GM15510 (cell line): Measurements from ENCODE around the gene UBXN11.

ENCODE experiments used
- POLR2A ChIP-seq: IDR thresholded peaks from 3 replicates; pipeline ENCODE4 v1.6.1; 2011; ENCODE audit warnings: borderline replicate concordance; ENCODE audit not compliant: insufficient read length; ENCODE audit errors: extremely low read depth

The UBXN11 gene

DNA sequence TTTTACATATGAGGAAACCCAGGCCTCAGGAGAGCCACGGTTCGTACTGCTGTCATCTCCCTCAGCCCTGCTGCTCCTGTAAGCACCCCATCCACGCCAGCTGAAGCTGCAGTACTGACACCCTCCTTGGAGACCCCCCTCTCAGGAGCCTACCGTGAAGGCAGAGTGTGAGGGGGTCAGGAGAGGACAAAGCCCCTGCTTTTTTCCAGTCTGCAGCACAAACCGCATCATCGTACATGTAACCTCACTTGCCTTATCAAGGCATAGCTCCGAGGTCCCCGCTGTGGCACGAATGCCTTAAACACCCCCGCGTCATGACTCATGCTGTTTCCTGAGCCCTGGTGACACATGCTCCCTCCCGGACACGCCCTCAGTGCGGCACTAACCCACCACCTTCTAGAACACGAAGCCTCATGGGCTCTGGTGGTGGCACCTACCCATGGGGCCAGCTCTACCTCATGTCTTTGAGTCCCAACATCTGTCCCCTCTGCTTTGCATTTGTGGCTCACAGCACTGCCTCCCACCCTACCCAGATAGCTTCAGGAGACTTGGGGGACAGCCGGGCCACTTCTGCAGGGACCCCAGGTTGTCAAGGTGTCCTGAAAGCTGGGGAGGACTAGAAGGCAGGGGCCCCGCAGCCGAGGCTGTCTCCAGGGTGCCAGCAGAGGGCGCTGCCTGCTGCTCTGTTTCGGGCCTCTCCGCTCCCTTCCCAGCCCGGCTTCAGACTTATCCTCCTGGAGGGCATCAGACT lies 21.7 kb downstream of the UBXN11 start:
- TF ChIP-seq POLR2A: no peak

DNA sequence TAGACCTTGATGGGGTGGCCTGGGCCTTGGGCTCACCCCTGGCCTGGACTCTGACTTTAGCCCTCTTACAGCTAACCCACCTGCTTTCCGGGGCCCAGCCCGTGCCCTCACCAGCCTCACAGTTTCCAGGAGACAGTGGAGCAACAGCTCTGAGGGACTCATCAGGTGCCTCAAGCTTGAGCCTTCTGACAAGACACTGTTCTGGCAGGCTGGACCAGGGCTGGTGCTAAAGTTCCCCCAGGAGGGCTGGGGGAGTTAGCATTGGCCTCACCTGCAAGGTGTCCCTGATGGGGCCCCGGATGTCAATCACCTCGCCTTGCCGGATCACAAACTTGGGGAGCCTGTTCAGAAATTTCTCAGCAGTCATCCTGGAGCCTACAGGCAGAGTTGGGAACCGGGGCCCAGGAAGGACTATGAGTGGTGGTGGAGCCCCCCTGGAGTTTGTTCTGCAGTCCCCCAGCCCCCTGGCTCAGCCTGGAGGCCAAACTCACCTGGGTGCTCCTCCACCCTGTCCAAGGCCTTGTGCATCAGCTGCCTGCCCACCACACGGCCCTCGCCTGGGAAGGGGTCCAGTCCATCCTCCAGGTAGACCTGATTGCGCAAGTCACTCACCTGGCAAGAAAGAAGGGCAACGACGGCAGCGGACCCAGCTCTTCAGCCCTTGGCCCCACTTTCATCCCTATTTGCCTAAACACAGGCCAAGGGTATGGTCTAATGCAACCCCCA lies 22.4 kb downstream of the UBXN11 start:
- no peak for TF ChIP-seq POLR2A

DNA sequence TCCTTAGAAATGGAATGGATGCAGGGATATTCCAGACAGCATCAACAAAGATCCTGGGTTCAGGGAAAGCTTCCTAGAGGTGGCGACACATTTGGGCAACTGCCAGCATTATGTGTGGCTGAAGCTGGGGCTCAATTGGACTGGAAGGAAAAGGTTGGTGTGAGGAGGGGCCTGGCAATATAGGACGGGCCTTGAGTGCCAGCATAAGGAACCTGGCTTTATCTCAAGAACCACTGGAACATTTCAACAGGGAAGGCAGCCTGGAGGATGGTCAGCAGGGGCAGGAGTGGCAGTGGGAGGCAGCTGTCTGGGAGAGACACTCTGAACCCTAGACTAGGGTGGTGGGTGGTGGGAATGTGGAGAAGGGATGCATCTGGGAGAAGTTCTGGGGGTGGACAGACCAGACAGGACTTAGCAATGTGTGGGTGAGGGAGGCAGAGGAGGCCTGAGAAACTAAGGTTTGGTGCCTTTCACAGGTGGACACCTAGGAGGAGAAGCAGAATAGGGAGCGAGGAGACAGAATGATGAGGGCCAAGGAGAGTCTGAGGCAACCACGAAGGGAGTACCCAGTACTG lies 23.1 kb downstream of the UBXN11 start:
- TF ChIP-seq POLR2A: no peak

DNA sequence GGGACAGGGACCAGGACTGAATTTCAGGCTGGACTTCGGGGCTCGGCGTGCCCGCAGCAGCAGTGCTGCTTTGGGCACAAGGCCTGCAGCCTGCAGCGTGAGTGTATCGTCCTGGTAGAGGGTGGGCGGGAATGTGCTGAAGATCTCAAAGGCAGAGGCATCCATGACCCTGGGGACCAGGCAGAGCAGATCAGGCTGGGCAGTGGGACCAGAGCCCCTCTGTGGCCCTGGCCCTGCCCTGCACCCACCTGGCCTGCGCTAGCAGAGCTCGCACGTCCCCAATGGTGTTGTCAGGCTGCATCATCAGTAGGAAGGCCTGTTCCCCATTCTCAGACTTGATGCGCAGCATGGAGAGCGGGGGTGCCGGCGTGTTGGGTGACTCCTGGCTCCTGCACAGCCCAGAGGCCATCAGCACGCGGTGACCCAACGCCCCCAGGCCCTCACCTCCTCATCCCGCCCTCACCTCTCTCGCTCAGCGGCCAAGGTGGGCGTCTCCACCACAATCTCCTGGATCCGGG lies 24.0 kb downstream of the UBXN11 start:
- no peak for TF ChIP-seq POLR2A

DNA sequence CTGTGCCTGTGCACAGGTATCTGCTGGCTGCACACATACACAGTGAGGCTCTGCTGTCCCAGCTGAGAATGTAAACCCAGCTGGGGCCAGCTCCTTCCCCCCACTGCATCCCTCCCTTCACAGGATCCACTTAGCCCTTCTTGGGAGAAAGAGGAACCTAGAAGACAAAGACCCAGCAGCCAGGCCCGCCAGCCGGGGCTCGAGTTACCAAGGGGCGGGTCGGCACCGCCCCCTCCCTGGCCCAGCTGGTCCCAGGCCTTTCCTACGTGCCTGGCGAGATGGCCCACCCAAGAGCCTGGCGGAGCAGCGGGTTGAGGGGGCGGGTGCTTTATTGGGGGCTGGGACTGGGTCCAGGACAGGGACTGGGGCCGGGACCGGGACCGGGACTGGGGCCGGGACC lies 24.5 kb downstream of the UBXN11 start:
- TF ChIP-seq POLR2A: no peak

DNA sequence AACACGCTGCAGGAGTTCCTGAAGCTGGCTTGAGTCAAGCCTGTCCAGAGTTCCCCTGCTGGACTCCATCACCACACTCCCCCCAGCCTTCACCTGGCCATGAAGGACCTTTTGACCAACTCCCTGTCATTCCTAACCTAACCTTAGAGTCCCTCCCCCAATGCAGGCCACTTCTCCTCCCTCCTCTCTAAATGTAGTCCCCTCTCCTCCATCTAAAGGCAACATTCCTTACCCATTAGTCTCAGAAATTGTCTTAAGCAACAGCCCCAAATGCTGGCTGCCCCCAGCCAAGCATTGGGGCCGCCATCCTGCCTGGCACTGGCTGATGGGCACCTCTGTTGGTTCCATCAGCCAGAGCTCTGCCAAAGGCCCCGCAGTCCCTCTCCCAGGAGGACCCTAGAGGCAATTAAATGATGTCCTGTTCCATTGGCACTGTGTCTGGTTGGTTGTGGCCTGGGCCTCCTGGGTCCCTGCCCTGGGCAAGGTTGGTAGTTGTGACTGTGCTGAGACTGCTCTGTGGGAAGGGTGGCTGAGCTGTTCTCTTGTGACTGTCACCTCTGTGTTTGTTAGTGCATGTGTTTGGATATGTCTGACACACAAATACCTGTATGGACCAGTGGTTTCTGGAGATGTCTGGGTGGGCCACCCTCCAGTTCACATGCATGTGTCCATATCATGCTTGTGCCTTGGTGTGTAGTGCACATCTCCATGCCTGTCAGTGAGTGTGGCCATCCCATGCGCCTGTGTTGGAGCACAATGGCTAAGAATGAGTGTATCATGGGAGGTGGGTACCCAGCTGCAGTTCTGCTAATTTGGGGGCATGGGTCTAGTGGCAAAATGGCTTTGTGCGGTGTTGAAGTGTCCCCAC lies 25.1 kb downstream of the UBXN11 start:
- no peak for TF ChIP-seq POLR2A

DNA sequence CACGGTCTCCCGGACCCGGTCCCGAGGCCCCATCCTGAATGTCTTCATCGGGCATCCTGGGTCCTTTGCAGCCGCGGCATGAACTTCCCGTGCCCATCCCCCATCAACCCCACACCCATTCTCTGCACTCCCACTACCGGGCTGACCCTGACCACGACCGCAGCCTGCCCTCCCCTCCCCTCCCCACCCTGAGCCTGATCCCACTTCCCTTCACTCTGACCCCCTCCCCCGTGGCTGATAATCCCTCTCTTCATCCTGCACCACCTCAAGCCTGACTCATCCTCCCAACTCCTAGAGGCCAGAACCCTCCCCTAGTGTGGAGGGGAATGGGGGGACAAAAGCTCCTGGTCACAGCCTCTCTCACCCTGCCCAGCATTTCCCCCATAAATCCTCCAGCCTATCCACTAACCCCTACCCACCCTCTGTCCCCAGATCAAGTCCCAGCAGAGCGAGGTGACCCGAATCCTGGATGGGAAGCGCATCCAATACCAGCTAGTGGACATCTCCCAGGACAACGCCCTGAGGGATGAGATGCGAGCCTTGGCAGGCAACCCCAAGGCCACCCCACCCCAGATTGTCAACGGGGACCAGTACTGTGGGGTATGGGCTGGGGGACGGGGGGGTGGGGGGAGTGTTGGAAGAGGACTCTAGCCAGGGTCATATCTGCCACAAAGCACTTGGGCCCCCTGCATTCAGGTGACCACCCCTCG lies 25.9 kb downstream of the UBXN11 start:
- no peak for TF ChIP-seq POLR2A

DNA sequence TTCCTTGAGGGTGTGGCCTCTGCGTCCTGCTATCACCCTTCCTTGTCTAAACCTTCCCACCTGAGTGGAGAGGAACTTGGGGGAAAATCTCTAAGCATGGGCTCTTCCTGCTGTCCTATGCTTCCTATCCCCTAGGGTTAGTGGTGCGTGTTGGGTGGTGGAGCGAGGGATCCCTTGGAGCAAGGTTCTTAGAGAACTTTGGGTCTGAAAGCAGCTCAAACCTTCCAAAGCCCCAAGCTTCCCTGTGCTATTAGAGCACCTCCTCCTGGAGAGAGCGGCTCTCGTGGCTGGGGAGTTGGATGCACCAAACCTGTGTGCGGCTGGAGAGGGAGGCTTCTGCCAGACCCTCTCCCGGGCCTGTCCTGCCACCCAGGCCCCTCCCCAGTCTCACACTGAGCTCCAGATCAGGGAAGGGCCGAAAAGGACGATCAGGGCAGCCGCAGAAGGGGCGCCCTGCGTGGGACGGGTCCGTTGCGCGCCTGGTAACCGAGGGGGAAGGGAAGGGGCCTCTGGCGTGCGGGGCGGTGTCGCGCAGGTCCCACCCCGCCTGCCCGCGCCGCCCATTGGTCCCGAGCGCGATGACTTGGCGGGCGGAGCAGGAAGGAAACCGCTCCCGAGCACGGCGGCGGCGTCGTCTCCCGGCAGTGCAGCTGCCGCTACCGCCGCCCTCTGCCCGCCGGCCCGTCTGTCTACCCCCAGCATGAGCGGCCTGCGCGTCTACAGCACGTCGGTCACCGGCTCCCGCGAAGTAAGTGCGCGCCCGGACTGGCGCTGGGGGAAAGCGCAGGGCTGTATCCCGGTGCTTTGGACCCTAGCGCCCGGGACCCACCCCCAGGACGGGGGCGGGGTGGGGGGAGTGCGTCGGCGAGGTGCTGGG lies 26.7 kb downstream of the UBXN11 start, which contains the start of gene SH3BGRL3:
Gene SH3BGRL3 (plus strand): TSS at position 631 of the 877 bp plus-strand sequence. CDS start 70 bp downstream, at position 701.
- peak; percentile 88 for TF ChIP-seq POLR2A

DNA sequence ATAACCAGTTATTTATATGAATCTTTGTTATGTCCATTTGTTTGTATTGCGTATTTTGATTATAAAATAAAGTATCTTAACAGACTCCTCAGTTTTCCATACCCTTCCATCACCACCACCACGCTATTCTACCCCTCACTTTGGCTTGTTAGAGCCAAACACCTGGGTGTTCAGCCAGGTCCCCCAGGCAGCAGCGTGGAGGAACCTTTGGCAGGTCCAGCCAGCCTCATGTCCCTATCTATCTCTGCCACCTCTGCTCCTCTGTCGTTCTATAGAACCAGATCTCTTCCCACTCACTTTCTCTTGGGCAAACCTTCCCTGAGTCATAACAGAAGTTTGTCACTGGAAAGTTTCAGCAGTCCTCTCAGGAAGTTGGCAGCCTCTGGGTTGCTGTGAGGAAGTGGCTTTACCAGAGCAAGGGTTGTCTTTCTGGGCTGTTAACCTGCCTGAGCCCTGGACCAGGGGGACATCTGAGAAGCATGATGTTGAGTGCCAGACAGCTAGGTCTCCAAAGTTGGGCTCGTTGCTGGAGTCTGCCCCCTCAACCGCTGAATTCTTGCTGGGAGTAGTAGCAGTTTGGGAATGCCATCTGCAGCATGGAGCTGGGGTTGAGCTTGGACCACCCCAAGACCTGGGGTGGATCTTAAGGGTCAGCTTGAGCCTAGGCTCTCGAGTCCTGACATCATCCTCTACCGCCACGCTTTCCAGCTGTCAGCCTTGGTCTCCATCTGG lies 27.5 kb downstream of the UBXN11 start:
- no peak for TF ChIP-seq POLR2A

DNA sequence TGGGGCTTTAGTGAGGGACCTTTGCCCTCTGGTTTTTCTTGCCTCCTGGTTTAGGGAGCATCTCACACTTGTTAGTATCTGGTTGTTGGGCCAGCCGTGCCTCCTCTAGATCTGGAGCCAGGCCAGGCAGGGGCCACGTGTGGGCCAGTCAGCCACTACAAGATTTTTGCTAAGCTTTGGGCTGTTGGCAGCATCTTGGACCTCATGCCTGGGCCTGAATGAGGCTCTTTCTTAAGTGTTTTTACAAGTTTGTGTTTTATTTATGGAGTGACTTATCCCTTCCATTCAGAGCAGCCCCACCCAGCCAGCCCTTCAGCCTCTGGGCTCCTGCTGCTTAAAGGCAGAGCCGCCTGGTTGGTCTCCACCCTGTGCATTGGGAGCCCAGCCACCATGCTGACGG lies 28.1 kb downstream of the UBXN11 start:
- no peak for TF ChIP-seq POLR2A

DNA sequence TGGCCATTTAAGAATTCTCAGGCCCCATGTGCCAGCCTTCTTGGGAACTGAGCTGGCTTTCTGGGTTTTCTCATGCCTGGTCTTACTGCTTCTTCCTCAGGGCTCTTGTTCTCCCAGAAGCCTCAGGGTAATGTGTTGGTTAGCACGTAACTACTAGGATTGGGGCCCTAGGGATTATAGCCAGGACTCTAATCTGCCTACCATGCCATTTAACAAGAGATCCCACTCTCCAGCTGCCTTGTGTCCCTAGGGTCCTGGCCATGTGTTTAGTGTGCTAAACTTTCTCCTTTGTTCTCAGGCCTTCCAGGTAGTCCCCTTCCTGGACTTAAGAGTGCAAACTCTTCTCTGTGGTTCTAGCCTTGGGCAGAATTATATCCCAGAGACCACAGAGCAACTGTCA lies 28.7 kb downstream of the UBXN11 start:
- TF ChIP-seq POLR2A: no peak

DNA sequence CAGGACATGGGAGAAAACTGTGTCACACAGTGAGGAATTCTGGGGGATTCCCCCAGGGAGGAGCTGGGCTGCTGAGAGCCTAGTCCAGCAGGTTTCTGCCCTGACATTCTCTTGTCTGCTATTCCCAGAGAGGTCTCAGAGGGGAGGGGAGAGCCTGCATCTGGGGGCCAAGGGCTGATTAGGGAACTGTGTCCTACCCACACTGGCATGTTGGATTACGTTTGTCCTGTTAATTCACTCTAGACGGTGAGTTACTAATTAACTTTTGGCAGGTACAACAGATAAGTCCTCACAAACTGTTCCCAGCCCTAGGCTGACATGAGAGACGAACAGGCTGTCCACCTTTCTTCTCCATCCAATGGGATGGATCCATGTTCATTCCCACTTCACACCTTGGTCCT lies 29.2 kb downstream of the UBXN11 start:
- TF ChIP-seq POLR2A: no peak
